OCI-LY1 (cell line): ENCODE data around the gene PSMB5.

Source experiments
- H2AFZ ChIP-seq: fragments of 200-600 bp; sonication (generic), shearing (Covaris generic); 2 replicates; pipeline ENCODE4 v1.6.0; 2014; ENCODE audit warnings: antibody characterized with exemption, mild to moderate bottlenecking, low read length
- H3F3A ChIP-seq: fragments of 200-600 bp; sonication (generic), shearing (Covaris generic); 2 replicates; pipeline ENCODE4 v1.6.0; 2014; ENCODE audit warnings: mild to moderate bottlenecking, antibody characterized with exemption, low read length, moderate library complexity; ENCODE audit not compliant: insufficient read depth
- H3K27ac ChIP-seq: fragments of 200-600 bp; sonication (generic); 2 replicates; pipeline ENCODE4 v1.5.1; 2014; ENCODE audit warnings: low read length, mixed run types, mild to moderate bottlenecking, low read depth; ENCODE audit not compliant: poor library complexity, severe bottlenecking
- H3K27me3 ChIP-seq: fragments of 200-600 bp; sonication (generic); 2 replicates; pipeline ENCODE4 v1.6.0; 2014; ENCODE audit warnings: antibody characterized with exemption, mild to moderate bottlenecking, low read length, moderate library complexity; ENCODE audit not compliant: insufficient read depth
- H3K36me3 ChIP-seq: fragments of 200-600 bp; sonication (generic); 2 replicates; pipeline ENCODE4 v1.6.1; 2014; ENCODE audit warnings: mild to moderate bottlenecking, antibody characterized with exemption, low read length, moderate library complexity, mixed read lengths; ENCODE audit not compliant: insufficient read depth
- H3K4me1 ChIP-seq: fragments of 200-600 bp; sonication (generic); 2 replicates; pipeline ENCODE4 v1.5.1; 2014; ENCODE audit warnings: mild to moderate bottlenecking, low read length, moderate library complexity; ENCODE audit not compliant: insufficient read depth, severe bottlenecking
- H3K4me2 ChIP-seq: fragments of 200-600 bp; sonication (generic), shearing (Covaris generic); 2 replicates; pipeline ENCODE4 v1.6.1; 2014; ENCODE audit warnings: low read length
- H3K4me3 ChIP-seq: fragments of 200-600 bp; sonication (generic); 2 replicates; pipeline ENCODE4 v1.5.1; 2014; ENCODE audit warnings: low read length, low read depth, mild to moderate bottlenecking, mixed read lengths; ENCODE audit not compliant: poor library complexity, severe bottlenecking
- H3K79me2 ChIP-seq: fragments of 200-600 bp; shearing (Covaris generic); 2 replicates; pipeline ENCODE4 v1.6.1; 2016; ENCODE audit warnings: mixed run types, low read length, mixed read lengths; ENCODE audit not compliant: insufficient read depth
- H3K9ac ChIP-seq: fragments of 200-600 bp; sonication (generic), shearing (Covaris generic); 2 replicates; pipeline ENCODE4 v1.6.1; 2014; ENCODE audit warnings: mild to moderate bottlenecking, low read length, mixed read lengths
- H3K9me2 ChIP-seq: fragments of 200-600 bp; sonication (generic), shearing (Covaris generic); 2 replicates; pipeline ENCODE4 v1.6.1; 2014; ENCODE audit warnings: low read depth, mild to moderate bottlenecking, low read length, mixed read lengths
- H3K9me3 ChIP-seq: fragments of 200-600 bp; shearing (Covaris generic); 2 replicates; pipeline ENCODE4 v1.6.1; 2014; ENCODE audit warnings: low read length, mixed read lengths
- H4K20me1 ChIP-seq: fragments of 200-600 bp; sonication (generic), shearing (Covaris generic); 2 replicates; pipeline ENCODE4 v1.6.0; 2016; ENCODE audit warnings: mild to moderate bottlenecking, low read length; ENCODE audit not compliant: insufficient read depth
- CTCF ChIP-seq: fragments of 200-600 bp; sonication (generic), shearing (Covaris generic); IDR thresholded peaks from 2 replicates; pipeline ENCODE4 v1.5.1; 2017; ENCODE audit warnings: mild to moderate bottlenecking, antibody characterized with exemption, low read length, moderate library complexity, mixed read lengths
- EZH2 ChIP-seq: fragments of 200-600 bp; sonication (generic), shearing (Covaris generic); IDR thresholded peaks from 2 replicates; pipeline ENCODE4 v1.8.0; 2017; ENCODE audit warnings: borderline replicate concordance, mixed run types, mild to moderate bottlenecking, antibody characterized with exemption, low read length, moderate library complexity, mixed read lengths

The PSMB5 gene

GRCh38 chr14:23070262-23071129 lies 35.8 kb upstream of the PSMB5 start:
- Histone ChIP-seq H3K9me3 (no peaks in the 10 kb centered on the region), H4K20me1 (no peaks in the 10 kb centered on the region), H3F3A (no peaks in the 10 kb centered on the region), H3K9me2 (no peaks in the 10 kb centered on the region), H3K4me3 (peak overlapping the region; percentile 87), H2AFZ (no peak overlapping the region), H3K79me2 (peaks cover 11% of the 10 kb centered on the region), H3K27ac (peak overlapping the region; percentile 51), H3K36me3 (peaks cover 56% of the 10 kb centered on the region), H3K4me2 (peak overlapping the region; percentile 97), H3K27me3 (no peaks in the 10 kb centered on the region), H3K4me1 (peaks cover 32% of the 10 kb centered on the region), H3K9ac (peak overlapping the region; percentile 95)
- no peak for TF ChIP-seq CTCF
- TF ChIP-seq EZH2: no peak

- peaks cover 32% of the 10 kb centered on the region for H3K4me1 ChIP-seq
- no peaks in the 10 kb centered on the region for H4K20me1 ChIP-seq
- no peaks in the 10 kb centered on the region for H3K9me3 ChIP-seq
- H3K9ac ChIP-seq: no peak overlapping the region; the same call in 1 of the 2 replicates
- H3K4me3 ChIP-seq: no peak overlapping the region
- no peak overlapping the region for H2AFZ ChIP-seq
- peak overlapping the region; percentile 3 for H3K27ac ChIP-seq
- TF ChIP-seq CTCF (no peak), EZH2 (no peak)
- peak overlapping the region; percentile 24 for H3K4me2 ChIP-seq
- no peaks in the 10 kb centered on the region for H3K9me2 ChIP-seq
- H3F3A ChIP-seq: no peaks in the 10 kb centered on the region
- no peaks in the 10 kb centered on the region for H3K27me3 ChIP-seq
- H3K36me3 ChIP-seq: peaks cover 57% of the 10 kb centered on the region
- H3K79me2 ChIP-seq: peaks cover 11% of the 10 kb centered on the region
These were observed 34.7 kb upstream of the PSMB5 start for GRCh38 chr14:23069413-23069806.

- no peaks in the 10 kb centered on the region for H3K27me3 ChIP-seq
- no peaks in the 10 kb centered on the region for H3K9me3 ChIP-seq
- peaks cover 61% of the 10 kb centered on the region for H3K36me3 ChIP-seq
- H2AFZ ChIP-seq: no peak overlapping the region
- no peaks in the 10 kb centered on the region for H4K20me1 ChIP-seq
- H3K27ac ChIP-seq: no peak overlapping the region
- H3K4me3 ChIP-seq: peak overlapping the region; percentile 9
- H3F3A ChIP-seq: no peaks in the 10 kb centered on the region
- H3K4me1 ChIP-seq: peaks cover 32% of the 10 kb centered on the region
- TF ChIP-seq CTCF (peak; percentile 100), EZH2 (no peak)
- H3K79me2 ChIP-seq: peaks cover 11% of the 10 kb centered on the region
- no peak overlapping the region; the same call in 1 of the 2 replicates for H3K9ac ChIP-seq
- no peaks in the 10 kb centered on the region for H3K9me2 ChIP-seq
- H3K4me2 ChIP-seq: peak overlapping the region; percentile 20; the same call in 1 of the 2 replicates
These were observed 34.2 kb upstream of the PSMB5 start for GRCh38 chr14:23068789-23069412.
